H9 (cell line): ENCODE measurements around the gene PRDM11. TPM values are rescaled to one million over a fixed set of nuclear protein-coding genes. Genes with fewer than 3 reads are reported as not detected.

Experiments
- DNase-seq: peaks from one replicate; pipeline ENCODE4 v3.0.0-alpha.2; 2017
- H2AFZ ChIP-seq: one replicate; pipeline ENCODE4 v1.6.1; 2013; ENCODE audit warnings: mild to moderate bottlenecking, low read length, control low read depth, moderate library complexity
- H2AK5ac ChIP-seq: 2 replicates; pipeline ENCODE4 v1.6.1; 2013; ENCODE audit warnings: low read length, control low read depth, mixed read lengths; ENCODE audit not compliant: insufficient read length
- H2BK120ac ChIP-seq: one replicate; pipeline ENCODE4 v1.6.1; 2013; ENCODE audit warnings: low read depth, mild to moderate bottlenecking, low read length, control low read depth, inconsistent platforms; ENCODE audit not compliant: poor library complexity, severe bottlenecking
- H2BK12ac ChIP-seq: 2 replicates; pipeline ENCODE4 v1.6.1; 2013; ENCODE audit warnings: low read length, control low read depth, mixed read lengths, low read depth; ENCODE audit not compliant: insufficient read length
- H2BK15ac ChIP-seq: 2 replicates; pipeline ENCODE4 v1.6.1; 2013; ENCODE audit warnings: low read depth, low read length, control low read depth
- H2BK20ac ChIP-seq: one replicate; pipeline ENCODE4 v1.6.1; 2013; ENCODE audit warnings: low read depth, mild to moderate bottlenecking, low read length, control low read depth, inconsistent platforms; ENCODE audit not compliant: poor library complexity, severe bottlenecking
- H2BK5ac ChIP-seq: 2 replicates; pipeline ENCODE4 v1.6.1; 2013; ENCODE audit warnings: low read length, control low read depth, mixed read lengths; ENCODE audit not compliant: insufficient read length
- H3K14ac ChIP-seq: 2 replicates; pipeline ENCODE4 v1.6.1; 2013; ENCODE audit warnings: low read length, control low read depth; ENCODE audit not compliant: insufficient read depth
- H3K18ac ChIP-seq: 2 replicates; pipeline ENCODE4 v1.6.1; 2013; ENCODE audit warnings: low read depth, mild to moderate bottlenecking, mixed read lengths, low read length, control low read depth; ENCODE audit not compliant: insufficient read length
- H3K23ac ChIP-seq: 2 replicates; pipeline ENCODE4 v1.6.1; 2013; ENCODE audit warnings: low read length, control low read depth, mixed read lengths, low read depth; ENCODE audit not compliant: insufficient read length
- H3K23me2 ChIP-seq: 2 replicates; pipeline ENCODE4 v1.6.1; 2013; ENCODE audit warnings: low read depth, mild to moderate bottlenecking, mixed read lengths, low read length, control low read depth; ENCODE audit not compliant: insufficient read length, poor library complexity, severe bottlenecking
- H3K27ac ChIP-seq: 2 replicates; pipeline ENCODE4 v1.5.1; 2013; ENCODE audit warnings: low read length, control low read depth, mixed read lengths, low read depth; ENCODE audit not compliant: insufficient read length
- H3K27me3 ChIP-seq: 2 replicates; pipeline ENCODE4 v1.6.1; 2013; ENCODE audit warnings: low read length, control low read depth, inconsistent platforms; ENCODE audit not compliant: insufficient read depth
- H3K4ac ChIP-seq: 2 replicates; pipeline ENCODE4 v1.6.1; 2013; ENCODE audit warnings: low read depth, mild to moderate bottlenecking, control low read depth, inconsistent platforms, low read length, moderate library complexity
- H3K4me1 ChIP-seq: 2 replicates; pipeline ENCODE4 v1.6.1; 2013; ENCODE audit warnings: low read length, control low read depth, inconsistent platforms; ENCODE audit not compliant: insufficient read depth
- H3K4me2 ChIP-seq: 2 replicates; pipeline ENCODE4 v1.6.1; 2013; ENCODE audit warnings: low read length, control low read depth, mixed read lengths; ENCODE audit not compliant: insufficient read length, insufficient read depth
- H3K56ac ChIP-seq: 2 replicates; pipeline ENCODE4 v1.6.1; 2013; ENCODE audit warnings: low read depth, mild to moderate bottlenecking, mixed read lengths, low read length, control low read depth; ENCODE audit not compliant: insufficient read length
- H3K79me1 ChIP-seq: 2 replicates; pipeline ENCODE4 v1.6.1; 2013; ENCODE audit warnings: low read depth, mild to moderate bottlenecking, moderate library complexity, low read length, control low read depth, inconsistent platforms; ENCODE audit not compliant: insufficient read depth, poor library complexity, severe bottlenecking
- H3K79me2 ChIP-seq: 2 replicates; pipeline ENCODE4 v1.6.1; 2013; ENCODE audit warnings: low read length, control low read depth, inconsistent platforms; ENCODE audit not compliant: insufficient read depth
- H3K9ac ChIP-seq: 2 replicates; pipeline ENCODE4 v1.6.1; 2013; ENCODE audit warnings: low read length, control low read depth, mixed read lengths; ENCODE audit not compliant: insufficient read length; ENCODE audit errors: extremely low read depth
- H3K9me3 ChIP-seq: one replicate; pipeline ENCODE4 v1.6.1; 2013; ENCODE audit warnings: low read depth, low read length, inconsistent platforms; ENCODE audit not compliant: control insufficient read depth
- H3T11ph ChIP-seq: one replicate; pipeline ENCODE4 v1.6.1; 2013; ENCODE audit warnings: mild to moderate bottlenecking, low read length, control low read depth, inconsistent platforms
- H4K20me1 ChIP-seq: one replicate; pipeline ENCODE4 v1.6.1; 2013; ENCODE audit not compliant: control insufficient read depth, insufficient read length, insufficient read depth
- H4K5ac ChIP-seq: 2 replicates; pipeline ENCODE4 v1.6.1; 2013; ENCODE audit warnings: low read depth, mild to moderate bottlenecking, mixed read lengths, low read length, control low read depth; ENCODE audit not compliant: insufficient read length
- H4K8ac ChIP-seq: replicated peaks from 2 replicates; pipeline ENCODE4 v1.6.1; 2013; ENCODE audit warnings: low read length, control low read depth, mixed read lengths, low read depth; ENCODE audit not compliant: insufficient read length
- H4K91ac ChIP-seq: 2 replicates; pipeline ENCODE4 v1.6.1; 2013; ENCODE audit warnings: low read depth, mild to moderate bottlenecking, moderate library complexity, mixed read lengths, low read length, control low read depth; ENCODE audit not compliant: insufficient read length
- H3K27ac Mint-ChIP-seq, 3 experiments: 2 replicates in 2 of 3; 3 replicates in 1 of 3; pipeline ENCODE4 v1.8.0; 2020 to 2021; ENCODE audit warnings: mixed read lengths in 3 of 3, mild to moderate bottlenecking in 1 of 3, moderate library complexity in 1 of 3
- H3K27me3 Mint-ChIP-seq: 2 replicates; pipeline ENCODE4 v1.8.0; 2021; ENCODE audit warnings: low read depth, mild to moderate bottlenecking, moderate library complexity, mixed read lengths
- H3K36me3 Mint-ChIP-seq, 3 experiments: 2 replicates in 2 of 3; 3 replicates in 1 of 3; pipeline ENCODE4 v1.8.0; 2020 to 2021; ENCODE audit warnings: low read depth in 3 of 3, mixed read lengths in 3 of 3; ENCODE audit not compliant: insufficient read depth in 1 of 3
- H3K4me1 Mint-ChIP-seq, 2 experiments: 2 replicates each; pipeline ENCODE4 v1.8.0; 2020; ENCODE audit warnings: mixed read lengths in 2 of 2
- H3K4me3 Mint-ChIP-seq, 2 experiments: 2 replicates in 1 of 2; 3 replicates in 1 of 2; pipeline ENCODE4 v1.8.0; 2020 to 2021; ENCODE audit warnings: mild to moderate bottlenecking in 2 of 2, mixed read lengths in 2 of 2, moderate library complexity in 1 of 2
- H3K9me3 Mint-ChIP-seq, 2 experiments: 2 replicates in 1 of 2; 3 replicates in 1 of 2; pipeline ENCODE4 v1.8.0; 2020; ENCODE audit warnings: mild to moderate bottlenecking in 2 of 2, mixed read lengths in 2 of 2, moderate library complexity in 1 of 2
- CTCF ChIP-seq: fragments of 200-600 bp; sonication (generic); conservative IDR thresholded peaks from 3 replicates; pipeline ENCODE4 v1.8.0; 2021; ENCODE audit warnings: antibody characterized with exemption, mild to moderate bottlenecking
- WGBS: extraction: QIAGEN DNeasy Blood & Tissue Kit; methylation state at CpG from one replicate; pipeline ENCODE4 v1.1.7; 2013; ENCODE audit warnings: missing lambda C conversion rate, low lambda C conversion rate, mixed read lengths; ENCODE audit not compliant: insufficient read length; ENCODE audit errors: extremely low coverage; 5-methylcytosine and 5-hydroxymethylcytosine counted together
- total RNA-seq: library from RNA; stranded (reverse); gene quantifications from 2 replicates; pipeline ENCODE4 v1.2.1, GENCODE V29; 2021

PRDM11 gene
- total RNA-seq, 1 experiment from 2014 or later: 11.5 TPM

DNA sequence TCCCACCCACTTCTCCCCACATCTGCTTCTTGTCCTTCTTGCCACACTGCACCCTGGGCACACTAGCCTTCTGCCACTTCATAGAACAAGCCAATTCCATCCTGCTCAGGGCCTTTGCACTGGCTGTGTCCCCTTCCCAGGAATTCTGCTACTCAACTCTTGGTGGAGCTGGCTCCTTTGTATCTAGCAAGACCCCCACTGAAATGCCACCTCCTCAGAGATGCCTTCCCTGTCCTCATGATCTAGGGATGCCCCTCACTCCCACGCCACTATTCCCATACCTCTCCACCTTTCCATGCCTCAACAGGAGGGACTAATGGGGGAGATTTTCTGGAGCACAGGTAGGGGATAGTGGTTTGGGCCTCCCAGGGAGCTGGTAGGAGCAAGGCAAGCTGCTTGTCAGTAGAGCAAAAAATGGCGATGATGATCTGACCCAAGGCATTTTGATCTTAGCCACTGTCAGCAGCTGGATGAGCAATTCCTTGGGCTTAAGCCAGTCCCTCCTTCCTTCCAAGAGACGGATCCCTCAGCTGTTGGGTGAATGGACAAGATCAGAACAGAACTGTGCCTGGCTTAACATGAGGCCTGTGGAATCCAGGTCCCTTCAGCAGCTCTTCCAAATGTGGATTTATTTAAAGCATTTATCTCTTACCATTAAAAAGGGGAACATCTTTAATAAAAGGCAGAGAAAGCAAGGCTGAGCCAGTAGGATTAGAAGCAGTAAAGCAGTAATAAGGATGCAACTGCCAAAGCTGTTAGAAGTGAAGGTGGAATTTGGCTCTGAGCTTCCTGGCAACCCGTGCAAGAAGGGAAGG, 4.0 kb upstream of the PRDM11 start:
- no peaks in the 10 kb centered on the region for H3K79me2 ChIP-seq
- H3T11ph ChIP-seq: no peak overlapping the region
- H3K27me3 ChIP-seq: no peaks in the 10 kb centered on the region; the same call in 1 of the 2 replicates
- no peak overlapping the region for H2BK15ac ChIP-seq
- H4K8ac ChIP-seq: no peak overlapping the region
- no peak overlapping the region for H2BK120ac ChIP-seq
- no peak overlapping the region for H2BK20ac ChIP-seq
- no peak for TF ChIP-seq CTCF
- no peak overlapping the region for H2AK5ac ChIP-seq
- no peaks in the 10 kb centered on the region for H3K36me3 Mint-ChIP-seq
- no peak overlapping the region for H3K27ac Mint-ChIP-seq
- H3K9ac ChIP-seq: no peak overlapping the region
- H3K9me3 ChIP-seq: no peaks in the 10 kb centered on the region
- H3K79me1 ChIP-seq: no peaks in the 10 kb centered on the region
- H3K18ac ChIP-seq: no peak overlapping the region
- H2BK5ac ChIP-seq: no peak overlapping the region
- H4K20me1 ChIP-seq: no peaks in the 10 kb centered on the region
- no peak overlapping the region for H3K14ac ChIP-seq
- no peak overlapping the region for H3K56ac ChIP-seq
- no peak overlapping the region for H3K4ac ChIP-seq
- no peak overlapping the region for H4K91ac ChIP-seq
- peaks cover 8% of the 10 kb centered on the region for H3K23me2 ChIP-seq
- H2BK12ac ChIP-seq: no peak overlapping the region
- H2AFZ ChIP-seq: no peak overlapping the region
- H3K4me1 ChIP-seq: no peaks in the 10 kb centered on the region
- H3K27me3 Mint-ChIP-seq: peaks cover 77% of the 10 kb centered on the region
- no peak overlapping the region for H3K4me2 ChIP-seq
- no peak overlapping the region for H3K27ac ChIP-seq
- no peak for DNase-seq
- no peak overlapping the region for H3K4me3 Mint-ChIP-seq
- H4K5ac ChIP-seq: no peak overlapping the region
- H3K23ac ChIP-seq: no peak overlapping the region
- no peaks in the 10 kb centered on the region for H3K9me3 Mint-ChIP-seq
- WGBS: no CpG with 5 or more reads among the region's 4 CpGs
- peaks cover 6 to 7% of the 10 kb centered on the region in 2 experiments for H3K4me1 Mint-ChIP-seq
